ENCODE results near the gene PTPRD. TPM values are rescaled to one million over a fixed set of nuclear protein-coding genes. Genes with fewer than 3 reads are reported as not detected.

Gene PTPRD
- total and polyA plus RNA-seq, 2 of the 4 experiments (the other 2 are of a cell fraction) = 0.07 to 0.18 TPM

DNA sequence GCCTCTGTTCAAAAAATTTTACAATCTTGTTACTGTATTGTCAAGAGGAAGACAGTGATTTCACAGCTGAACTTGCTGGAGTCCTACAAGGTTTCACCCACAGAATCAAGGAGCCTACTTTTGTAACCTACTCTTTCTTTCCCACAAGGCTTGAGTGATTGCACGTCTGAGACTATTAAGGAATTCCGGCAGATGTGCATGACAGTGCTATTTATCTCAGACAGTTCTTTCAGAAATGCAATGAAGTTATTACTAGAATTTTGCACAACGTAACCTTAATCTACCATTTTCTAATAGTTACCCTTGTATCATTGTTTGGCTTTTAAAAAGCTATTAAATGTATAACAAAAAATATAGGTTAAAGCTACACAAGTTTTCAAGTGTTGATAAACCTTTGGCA is 400.1 kb downstream of the PTPRD start:
- no peak overlapping the region for H2BK5ac ChIP-seq (ENCODE audit: low read depth, low read length, poor library complexity, severe bottlenecking)
- BruUV-seq (replicated peaks) = no TSS peak
- no peaks in the 10 kb centered on the region for H3K79me1 ChIP-seq (ENCODE audit: low read depth in 1 of 2, low read length in 2 of 2)
- no peak overlapping the region for H3K4ac ChIP-seq (ENCODE audit: low read depth, low read length)
- dilution Hi-C loops (cut with HindIII; ENCODE audit: low sequenced_read_pairs, unreplicated experiment) = no loop called here
- H2AK9ac ChIP-seq (replicated peaks; ENCODE audit: low read depth, low read length, poor library complexity) = no peak overlapping the region
- no peak overlapping the region for H2AK5ac ChIP-seq (ENCODE audit: low read depth, low read length)
- POLR2A ChIA-PET (ENCODE audit: unreplicated experiment) = no interaction called here
- H4K5ac ChIP-seq (ENCODE audit: low read depth, low read length) = no peak overlapping the region
- no peak overlapping the region for H4K91ac ChIP-seq (ENCODE audit: insufficient read depth, low read depth, low read length)
- ATAC-seq (ENCODE audit: low read depth) (no peak), DNase-seq (no peak)
- H3K4me2 ChIP-seq (ENCODE audit: low read depth, low read length) = no peak overlapping the region
- CTCF ChIA-PET = no interaction called here
- H2AFZ ChIP-seq (replicated peaks; ENCODE audit: low read length, poor library complexity) = no peak overlapping the region
- no peak overlapping the region for H2BK120ac ChIP-seq (ENCODE audit: low read depth, low read length)
- in situ Hi-C loops (cut with MboI; ENCODE audit: low sequenced_read_pairs) = no loop called here
- no peaks in the 10 kb centered on the region for H3K36me3 ChIP-seq (ENCODE audit: control insufficient read depth, insufficient read depth, low read length)
- no peaks in the 10 kb centered on the region for H3K9me1 ChIP-seq (ENCODE audit: insufficient read depth, low read length)
- intact Hi-C loops (cut with micrococcal nuclease) = no loop called here
- no peak overlapping the region for H3K23ac ChIP-seq (ENCODE audit: low read depth, low read length)
- no peak overlapping the region for H3K27ac ChIP-seq (ENCODE audit: insufficient read depth, low read length)
- H2BK15ac ChIP-seq (ENCODE audit: low read depth, low read length) = no peak overlapping the region
- no peaks in the 10 kb centered on the region for H3K4me1 ChIP-seq (ENCODE audit: control insufficient read depth, insufficient read depth, low read length)
- no peak overlapping the region for H3K14ac ChIP-seq (replicated peaks; ENCODE audit: low read depth, low read length)
- H2BK20ac ChIP-seq (ENCODE audit: low read depth, low read length) = no peak overlapping the region
- H3K9ac ChIP-seq (ENCODE audit: low read depth, low read length) = no peak overlapping the region
- no peak overlapping the region for H4K8ac ChIP-seq (ENCODE audit: low read depth in 2 of 2, low read length in 2 of 2)
- H3K18ac ChIP-seq (ENCODE audit: low read depth, low read length) = no peak overlapping the region
- no peak overlapping the region for H3K56ac ChIP-seq (ENCODE audit: extremely low read depth, insufficient read depth, low read length)
- TF ChIP-seq POLR2A (IDR thresholded peaks at IDR 0.05; ENCODE audit: low read depth, low read length) (no peak), SMC3 (IDR thresholded peaks at IDR 0.05; ENCODE audit: low read depth, low read length) (no peak)
- H3K27me3 ChIP-seq (ENCODE audit: control insufficient read depth, insufficient read depth, low read length) = no peaks in the 10 kb centered on the region
- no peak overlapping the region for H3K4me3 ChIP-seq (ENCODE audit: insufficient read depth, low read depth, low read length)
- no peaks in the 10 kb centered on the region for H4K20me1 ChIP-seq (ENCODE audit: insufficient read depth, low read length)
- WGBS, 2 experiments (ENCODE audit: extremely low coverage in 2 of 2, insufficient read length in 1 of 2) = no CpG with 5 or more reads among the region's 3 CpGs
- no peaks in the 10 kb centered on the region for H3K9me3 ChIP-seq (ENCODE audit: control insufficient read depth, insufficient read depth, low read length)
